IPS DF 4.7 (cell line): ENCODE data around the gene LSM3.
"Not testable (repeated sequence)": the region's sequence is repeated elsewhere in the genome, so short reads cannot be mapped to it uniquely, and the experiment has no call there.

Experiments
- DNase-seq: peaks from one replicate; pipeline ENCODE4 v3.0.0-alpha.2; 2013; ENCODE audit warnings: low spot score; ENCODE audit errors: extremely low read depth

The LSM3 gene

GRCh38 chr3:14221902-14222301 is 43.3 kb downstream of the LSM3 start:
- no peak for DNase-seq

DNA sequence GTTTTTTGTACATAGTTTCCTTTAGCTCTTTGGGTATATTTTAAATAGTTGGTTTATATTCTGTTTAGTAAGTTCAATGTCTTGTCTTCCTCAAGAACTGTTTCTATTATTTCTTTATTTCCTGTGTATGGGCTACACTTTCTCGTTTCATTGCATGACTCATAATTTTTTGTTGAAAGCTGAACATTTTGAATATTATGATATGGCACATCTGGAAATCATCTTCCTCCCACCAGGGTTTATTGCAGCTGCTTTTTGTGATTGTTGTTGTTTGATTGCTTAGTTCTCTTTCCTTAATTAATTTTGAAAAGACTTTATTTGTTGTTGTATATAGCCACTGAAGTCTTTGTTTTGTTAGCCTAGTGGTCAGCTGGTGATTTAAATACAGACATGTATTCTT is 43.8 kb downstream of the LSM3 start:
- DNase-seq: no peak

DNA sequence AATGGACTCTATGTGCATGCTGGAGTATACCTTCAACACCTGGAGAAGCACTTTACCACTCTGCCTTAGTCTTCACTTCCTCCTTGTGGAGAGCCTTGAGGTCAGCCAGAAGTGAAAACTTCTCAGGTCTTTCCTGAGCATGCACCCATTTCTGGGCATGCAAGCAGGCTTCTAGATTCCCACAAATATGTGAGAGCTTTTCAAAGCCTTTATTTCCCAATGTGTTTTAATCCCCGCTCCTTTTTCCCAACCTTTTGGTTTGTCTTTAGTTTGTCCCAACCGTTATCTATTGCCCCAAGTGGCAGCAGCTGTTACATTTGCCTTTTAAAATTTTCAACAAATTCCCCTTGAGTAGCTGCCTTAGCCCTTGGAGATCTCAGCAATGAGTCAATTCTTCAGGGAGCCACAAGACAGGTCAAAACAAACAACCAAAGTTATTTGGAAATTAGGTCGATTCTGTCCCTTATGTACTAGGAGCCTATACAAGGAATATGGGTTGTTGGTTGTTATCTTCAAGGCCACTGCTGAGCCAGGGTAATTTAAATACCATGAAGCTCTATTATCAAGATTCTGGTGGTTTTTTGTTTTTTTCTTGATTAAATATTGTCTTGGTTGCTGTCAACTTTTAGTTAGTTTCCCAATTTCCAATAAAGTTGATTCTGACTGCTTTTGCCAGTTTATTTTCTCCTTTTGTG is 44.4 kb downstream of the LSM3 start:
- no peak for DNase-seq

DNA sequence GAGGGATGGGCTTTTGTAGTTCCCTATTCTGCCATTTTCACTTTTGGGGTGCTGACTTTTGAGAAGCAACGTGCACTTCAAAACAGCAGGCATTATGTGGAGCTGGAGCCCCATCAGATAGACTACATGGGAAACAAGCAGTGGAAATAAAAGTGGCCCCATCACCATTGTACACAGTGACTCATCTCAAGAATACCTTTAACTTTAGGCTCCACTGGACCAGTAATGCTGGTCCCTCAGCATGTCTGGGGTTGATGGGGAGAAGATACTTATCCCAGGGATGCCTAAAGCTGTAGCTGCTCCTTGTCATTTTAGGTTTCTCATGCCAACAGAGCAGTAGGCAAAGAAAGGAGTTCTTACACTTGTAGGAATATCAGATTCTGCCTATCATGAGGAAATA is 45.0 kb downstream of the LSM3 start:
- no peak for DNase-seq

DNA sequence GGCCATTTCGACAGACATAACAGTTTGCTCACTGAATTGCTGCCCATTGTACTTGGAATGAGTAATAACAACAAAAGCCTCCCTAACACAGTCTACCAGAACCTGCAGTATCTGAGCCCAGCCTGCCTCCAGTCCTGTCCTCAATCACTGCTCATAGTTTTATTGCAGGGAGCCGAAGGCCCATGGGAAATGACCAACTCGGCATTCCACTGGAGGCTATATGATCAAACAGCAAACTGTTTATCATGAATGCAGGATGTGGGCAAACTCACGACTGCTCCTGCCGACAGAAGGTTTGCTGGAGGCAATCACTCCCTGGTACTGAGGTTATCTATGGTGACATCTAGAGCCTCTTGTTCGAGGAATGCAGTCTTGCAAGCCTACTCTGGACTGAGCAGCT is 46.3 kb downstream of the LSM3 start:
- DNase-seq: no peak

- no peak for DNase-seq
Measured at GRCh38 chr3:14225421-14225820, 46.8 kb downstream of the LSM3 start.

- not testable (repeated sequence) for DNase-seq
Measured at GRCh38 chr3:14226351-14226750, 47.7 kb downstream of the LSM3 start.

- DNase-seq: no peak
Measured at GRCh38 chr3:14227856-14228255, 49.2 kb downstream of the LSM3 start.

- DNase-seq: no peak
Measured at GRCh38 chr3:14228681-14229470, 50.3 kb downstream of the LSM3 start.

DNA sequence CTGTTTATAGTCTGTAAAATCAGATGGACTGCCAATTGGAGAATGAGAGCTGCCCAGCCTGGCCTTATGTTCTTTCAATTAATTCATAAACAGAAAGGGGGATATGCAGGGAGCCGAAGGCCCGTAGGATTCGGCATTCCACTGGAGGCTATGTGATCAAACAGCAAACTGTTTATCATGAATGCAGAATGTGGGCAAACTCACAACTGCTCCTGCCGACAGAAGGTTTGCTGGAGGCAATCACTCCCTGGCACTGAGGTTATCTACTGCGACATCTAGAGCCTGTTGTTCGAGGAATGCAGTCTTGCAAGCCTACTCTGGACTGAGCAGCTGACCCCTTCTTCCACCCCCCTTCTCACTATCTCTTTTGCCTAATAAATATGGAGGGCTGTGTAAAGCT is 51.1 kb downstream of the LSM3 start:
- not testable (repeated sequence) for DNase-seq

- no peak for DNase-seq
Measured at GRCh38 chr3:14230729-14231128, 52.1 kb downstream of the LSM3 start.

GRCh38 chr3:14231145-14231990 is 52.8 kb downstream of the LSM3 start:
- DNase-seq: no peak

- DNase-seq: no peak
Measured at GRCh38 chr3:14231998-14232501, 53.4 kb downstream of the LSM3 start.

DNA sequence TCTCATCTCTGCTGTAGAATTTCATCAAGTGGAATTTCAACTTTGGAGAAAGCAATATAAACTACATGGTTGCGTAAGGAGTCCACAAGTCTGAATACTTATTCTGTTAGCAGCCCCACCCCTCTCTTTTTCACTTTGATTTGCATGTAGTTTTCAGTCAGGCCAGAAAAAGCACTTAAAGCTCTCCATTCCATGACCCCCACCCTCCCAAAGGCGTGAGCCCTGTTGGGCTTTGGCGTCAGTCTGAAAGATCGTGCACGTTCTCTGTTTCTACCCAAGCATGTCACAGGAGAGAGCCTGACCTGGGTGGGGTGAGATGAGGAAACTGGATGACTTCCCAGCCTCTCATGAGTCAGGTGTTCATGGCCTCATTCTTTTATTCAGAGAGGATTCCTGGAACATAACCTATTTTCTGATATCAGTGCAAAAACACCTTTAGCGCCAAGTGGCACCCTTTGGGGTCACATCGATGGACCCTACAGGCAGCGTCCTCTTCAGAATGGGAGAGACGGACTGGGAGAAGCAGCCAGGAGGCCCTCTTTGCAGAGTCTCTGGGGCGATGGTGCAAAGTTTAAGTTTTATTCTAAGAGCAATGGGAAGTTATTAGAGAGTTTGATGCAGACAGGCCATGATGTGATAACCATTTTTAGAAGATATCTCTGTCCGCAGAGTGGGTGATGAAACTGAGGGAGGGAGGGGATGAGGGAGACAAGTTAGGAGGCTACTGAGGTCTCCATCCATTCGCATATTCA is 55.8 kb downstream of the LSM3 start:
- no peak for DNase-seq

- DNase-seq: no peak
Measured at GRCh38 chr3:14235003-14235911, 56.6 kb downstream of the LSM3 start.

DNA sequence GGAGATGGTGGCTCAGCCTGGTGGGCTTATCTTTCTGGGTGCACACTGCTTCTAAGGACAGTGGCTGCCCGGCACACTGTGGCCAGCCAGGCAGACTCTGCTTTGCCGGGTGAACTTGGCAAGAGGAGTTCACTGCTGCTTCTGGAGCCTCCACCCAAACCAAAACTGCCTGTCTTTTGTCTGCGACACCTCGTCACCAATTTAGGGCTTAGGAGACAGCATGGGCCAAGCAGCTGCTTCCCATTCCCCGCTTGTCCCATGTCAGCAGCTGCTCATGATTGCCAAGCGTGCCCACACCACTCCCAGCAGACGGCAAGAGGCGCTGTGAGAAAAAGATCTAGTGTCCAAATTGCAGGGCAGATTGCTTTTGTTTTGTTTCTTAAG is 57.3 kb downstream of the LSM3 start:
- no peak for DNase-seq

GRCh38 chr3:14236902-14237301 is 58.3 kb downstream of the LSM3 start:
- DNase-seq: no peak

GRCh38 chr3:14237457-14237856 is 58.8 kb downstream of the LSM3 start:
- DNase-seq: no peak

DNA sequence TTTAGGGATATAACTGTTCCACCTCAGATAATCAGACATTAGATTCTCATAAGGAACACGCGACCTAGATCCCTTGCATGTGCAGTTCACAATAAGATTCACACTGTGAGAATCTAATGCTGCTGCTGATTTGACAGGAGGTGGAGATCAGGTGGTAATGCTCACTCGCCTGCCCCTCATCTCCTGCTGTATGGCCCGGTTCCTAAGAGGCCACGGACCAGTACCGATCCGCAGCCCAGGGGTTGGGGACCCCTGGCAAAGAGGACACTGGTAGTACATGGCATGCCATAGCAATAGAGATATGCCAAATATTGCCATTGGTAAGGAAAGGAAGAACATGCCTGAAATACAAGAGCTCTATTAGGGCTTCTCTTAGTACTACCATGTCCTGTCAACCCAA is 59.7 kb downstream of the LSM3 start:
- no peak for DNase-seq

GRCh38 chr3:14238930-14239329 is 60.3 kb downstream of the LSM3 start:
- DNase-seq: no peak
